C4-2B (cell line): ENCODE results near the gene ZNF692.
"Not testable (repeated sequence)": the region's sequence is repeated elsewhere in the genome, so short reads cannot be mapped to it uniquely, and the experiment has no call there.

Experiments
- H3K27ac ChIP-seq: fragments of 450-650 bp; 2 replicates; pipeline ENCODE4 v1.5.1; 2017
- CTCF ChIP-seq: fragments of 450-650 bp; conservative IDR thresholded peaks from 2 replicates; pipeline ENCODE4 v1.5.1; 2017; ENCODE audit warnings: mild to moderate bottlenecking
- ZFX ChIP-seq: fragments of 450-650 bp; IDR thresholded peaks from 2 replicates; pipeline ENCODE4 v1.6.1; 2017

Gene ZNF692

GRCh38 chr1:248808876-248809275, 50.0 kb downstream of the ZNF692 start:
- no peak for TF ChIP-seq CTCF
- TF ChIP-seq ZFX, result no peak

GRCh38 chr1:248807067-248807737, 51.7 kb downstream of the ZNF692 start:
- no peak for TF ChIP-seq ZFX
- TF ChIP-seq CTCF, result peak; percentile 89
- H3K27ac ChIP-seq, result no peak overlapping the region

More at GRCh38 chr1:248808876-248809275, 50.0 kb downstream of the ZNF692 start:
- H3K27ac ChIP-seq, result no peak overlapping the region

- TF ChIP-seq ZFX, result no peak
- H3K27ac ChIP-seq, result no peak overlapping the region
Measured at GRCh38 chr1:248805876-248806275, 53.0 kb downstream of the ZNF692 start.

GRCh38 chr1:248804771-248805681, 53.9 kb downstream of the ZNF692 start:
- H3K27ac ChIP-seq, result no peak overlapping the region
- TF ChIP-seq CTCF (no peak), ZFX (no peak)

- not testable (repeated sequence) for H3K27ac ChIP-seq
Measured at GRCh38 chr1:248803501-248803900, 55.4 kb downstream of the ZNF692 start.

- no peak overlapping the region for H3K27ac ChIP-seq
- no peak for TF ChIP-seq ZFX
- no peak for TF ChIP-seq CTCF
Measured at GRCh38 chr1:248802454-248802853, 56.4 kb downstream of the ZNF692 start.

GRCh38 chr1:248800459-248800858, 58.4 kb downstream of the ZNF692 start:
- no peak for TF ChIP-seq ZFX
- no peak for TF ChIP-seq CTCF

More at GRCh38 chr1:248800459-248800858, 58.4 kb downstream of the ZNF692 start:
- H3K27ac ChIP-seq, result no peak overlapping the region
